PC-3 (cell line): ENCODE data around the gene KIR3DL2. TPM values are rescaled to one million over a fixed set of nuclear protein-coding genes. Genes with fewer than 3 reads are reported as not detected.
"Not testable (repeated sequence)": the region's sequence is repeated elsewhere in the genome, so short reads cannot be mapped to it uniquely, and the experiment has no call there.

Experiments used
- ATAC-seq: fragments of 200-7000 bp; cut with Tn5 transposase; 2 replicates; pipeline ENCODE4 v1.9.1; 2020; ENCODE audit warnings: mild to moderate bottlenecking, moderate library complexity
- BruUV-seq: library from RNA; stranded (reverse); fragments of 400-500 nt; replicated peaks from 2 replicates; lab custom pipeline; 2021; lab: Mats Ljungman, UMichigan
- CTCF ChIA-PET: fragments of 300-600 bp; sonication (Branson Sonifier 250); formaldehyde crosslinking; loops from one replicate; lab custom pipeline; 2022; ENCODE audit warnings: antibody characterized with exemption; lab: Charles Lee
- POLR2A ChIA-PET: fragments of 300-600 bp; sonication (Branson Sonifier 250); formaldehyde crosslinking; loops from one replicate; lab custom pipeline; 2022; ENCODE audit warnings: antibody characterized with exemption; ENCODE audit not compliant: unreplicated experiment; lab: Charles Lee
- DNase-seq: peaks from one replicate; pipeline ENCODE4 v3.0.0-alpha.2; 2015
- H2AFZ ChIP-seq: fragments of 300-600 bp; sonication (generic); 2 replicates; pipeline ENCODE4 v1.6.0; 2016; ENCODE audit warnings: antibody characterized with exemption, low read length
- H3F3A ChIP-seq: fragments of 300-600 bp; sonication (generic); one replicate; pipeline ENCODE4 v1.6.0; 2017; ENCODE audit warnings: antibody characterized with exemption, low read length, control low read depth, mild to moderate bottlenecking; ENCODE audit not compliant: unreplicated experiment
- H3K27ac ChIP-seq: fragments of 300-600 bp; sonication (generic); 2 replicates; pipeline ENCODE4 v1.5.1; 2016; ENCODE audit warnings: mild to moderate bottlenecking, low read length
- H3K27me3 ChIP-seq: fragments of 300-600 bp; sonication (generic); 2 replicates; pipeline ENCODE4 v1.6.1; 2016; ENCODE audit warnings: low read length, mixed read lengths
- H3K36me3 ChIP-seq: fragments of 300-600 bp; sonication (generic); 2 replicates; pipeline ENCODE4 v1.6.1; 2016; ENCODE audit warnings: low read depth, mixed run types, low read length, mixed read lengths
- H3K4me1 ChIP-seq: fragments of 300-600 bp; sonication (generic); 2 replicates; pipeline ENCODE4 v1.5.1; 2016; ENCODE audit warnings: low read length; ENCODE audit not compliant: insufficient read depth
- H3K4me2 ChIP-seq: fragments of 300-600 bp; sonication (generic); 2 replicates; pipeline ENCODE4 v1.6.0; 2016; ENCODE audit warnings: low read length
- H3K4me3 ChIP-seq: fragments of 300-600 bp; sonication (generic); 2 replicates; pipeline ENCODE4 v1.5.1; 2016; ENCODE audit warnings: mild to moderate bottlenecking, low read length, mixed read lengths
- H3K79me2 ChIP-seq: fragments of 300-600 bp; sonication (generic); 2 replicates; pipeline ENCODE4 v1.6.1; 2017; ENCODE audit warnings: low read length, mixed read lengths
- H3K9ac ChIP-seq: fragments of 300-600 bp; sonication (generic); 2 replicates; pipeline ENCODE4 v1.6.0; 2016; ENCODE audit warnings: mild to moderate bottlenecking, low read length
- H3K9me2 ChIP-seq: fragments of 300-600 bp; sonication (generic); replicated peaks from 2 replicates; pipeline ENCODE4 v1.6.1; 2016; ENCODE audit warnings: mixed run types, low read length, mixed read lengths
- H3K9me3 ChIP-seq: fragments of 300-600 bp; sonication (generic); 2 replicates; pipeline ENCODE4 v1.6.1; 2016; ENCODE audit warnings: low read length, mixed read lengths
- H4K20me1 ChIP-seq: fragments of 300-600 bp; sonication (generic); 2 replicates; pipeline ENCODE4 v1.6.1; 2016; ENCODE audit warnings: low read length, mixed read lengths
- CTCF ChIP-seq: fragments of 300-600 bp; sonication (generic); conservative IDR thresholded peaks from 2 replicates; pipeline ENCODE4 v1.5.1; 2017; ENCODE audit warnings: antibody characterized with exemption, low read depth, mild to moderate bottlenecking, low read length
- EZH2 ChIP-seq: fragments of 300-600 bp; sonication (generic); IDR thresholded peaks from one replicate; pipeline ENCODE4 v1.6.1; 2017; ENCODE audit warnings: antibody characterized with exemption, mild to moderate bottlenecking, low read length; ENCODE audit not compliant: unreplicated experiment
- EZH2phosphoT487 ChIP-seq: fragments of 300-600 bp; sonication (generic); IDR thresholded peaks from 2 replicates; pipeline ENCODE4 v1.6.1; 2018; ENCODE audit warnings: mild to moderate bottlenecking, antibody characterized with exemption, low read length, borderline replicate concordance
- intact Hi-C: fragments of 100-400 bp; cut with micrococcal nuclease; formaldehyde crosslinking; loops from 2 replicates; pipeline ENCODE4 v1.9.0; 2023
- total RNA-seq: library from RNA; depleted of rRNA; stranded (reverse); fragments of >200 nt; gene quantifications from 2 replicates; pipeline ENCODE4 v1.2.3, GENCODE V29; 2014

Gene KIR3DL2
- total RNA-seq, 1 experiment from 2014 or later = not detected

GRCh38 chr19:54832496-54832895, 17.7 kb upstream of the KIR3DL2 start, which contains the start of gene KIR2DS4:
Gene KIR2DS4, plus strand, starts transcription at chr19:54832676.
- POLR2A ChIA-PET, H3K9me2 ChIP-seq, H3K27me3 ChIP-seq, ATAC-seq, H3K4me1 ChIP-seq, H3K79me2 ChIP-seq, CTCF ChIA-PET, H3K9me3 ChIP-seq, intact Hi-C loops, H3K36me3 ChIP-seq, DNase-seq, H3K4me3 ChIP-seq, H3K4me2 ChIP-seq, BruUV-seq, H2AFZ ChIP-seq, H3F3A ChIP-seq, H4K20me1 ChIP-seq, H3K9ac ChIP-seq, H3K27ac ChIP-seq: not testable (repeated sequence)

- H3K9ac ChIP-seq, H4K20me1 ChIP-seq, H3K4me1 ChIP-seq, H3K4me2 ChIP-seq, POLR2A ChIA-PET, H3K9me3 ChIP-seq, H2AFZ ChIP-seq, H3K4me3 ChIP-seq, intact Hi-C loops, H3K79me2 ChIP-seq, DNase-seq, H3K9me2 ChIP-seq, H3K27me3 ChIP-seq, H3K27ac ChIP-seq, CTCF ChIA-PET, BruUV-seq, H3F3A ChIP-seq, H3K36me3 ChIP-seq, ATAC-seq: not testable (repeated sequence)
Observed at GRCh38 chr19:54835126-54835525, 15.1 kb upstream of the KIR3DL2 start.

GRCh38 chr19:54837522-54837921, 12.7 kb upstream of the KIR3DL2 start:
- CTCF ChIA-PET, H3K79me2 ChIP-seq, H3K9me2 ChIP-seq, H2AFZ ChIP-seq, H4K20me1 ChIP-seq, H3K9ac ChIP-seq, BruUV-seq, ATAC-seq, H3K4me3 ChIP-seq, H3K27me3 ChIP-seq, H3K9me3 ChIP-seq, H3K4me1 ChIP-seq, H3K4me2 ChIP-seq, DNase-seq, H3F3A ChIP-seq, H3K36me3 ChIP-seq, intact Hi-C loops, H3K27ac ChIP-seq, POLR2A ChIA-PET: not testable (repeated sequence)

GRCh38 chr19:54843171-54843570, 7.1 kb upstream of the KIR3DL2 start:
- H3K9ac ChIP-seq, intact Hi-C loops, H3K36me3 ChIP-seq, H3K4me1 ChIP-seq, CTCF ChIA-PET, H3F3A ChIP-seq, DNase-seq, H3K4me2 ChIP-seq, ATAC-seq, H3K9me2 ChIP-seq, H2AFZ ChIP-seq, H4K20me1 ChIP-seq, H3K79me2 ChIP-seq, H3K27ac ChIP-seq, H3K9me3 ChIP-seq, POLR2A ChIA-PET, BruUV-seq, H3K4me3 ChIP-seq: not testable (repeated sequence)
- H3K27me3 ChIP-seq = peaks cover 34% of the 10 kb centered on the region

GRCh38 chr19:54850930-54851329, 687 bp downstream of the KIR3DL2 start:
- Histone ChIP-seq H4K20me1 (no peaks in the 10 kb centered on the region), H3K4me2 (no peak overlapping the region), H3K9me3 (no peaks in the 10 kb centered on the region), H3K79me2 (no peaks in the 10 kb centered on the region), H3K9me2 (no peaks in the 10 kb centered on the region), H3K27me3 (peaks cover 42% of the 10 kb centered on the region), H2AFZ (no peak overlapping the region), H3K9ac (no peak overlapping the region), H3K4me1 (no peaks in the 10 kb centered on the region), H3K4me3 (no peak overlapping the region), H3K36me3 (no peaks in the 10 kb centered on the region), H3K27ac (no peak overlapping the region), H3F3A (no peaks in the 10 kb centered on the region)
- no TSS peak for BruUV-seq
- TF ChIP-seq EZH2 (no peak), EZH2phosphoT487 (no peak), CTCF (no peak)
- intact Hi-C loops = no loop called here
- POLR2A ChIA-PET = no interaction called here
- CTCF ChIA-PET = no interaction called here
- ATAC-seq (no peak), DNase-seq (no peak)
